BE2C (cell line): ENCODE data around the gene RBM33.

ENCODE experiments used
- DNase-seq: peaks from one replicate; pipeline ENCODE4 v3.0.0-alpha.2; 2020
- H3K27me3 ChIP-seq: fragments of 250-450 bp; sonication (Bioruptor Pico); 2 replicates; pipeline ENCODE4 v1.5.1; 2020; ENCODE audit warnings: mild to moderate bottlenecking
- H3K36me3 ChIP-seq: fragments of 250-450 bp; sonication (Bioruptor Pico); 2 replicates; pipeline ENCODE4 v1.5.1; 2020; ENCODE audit warnings: mild to moderate bottlenecking
- H3K4me1 ChIP-seq: fragments of 250-450 bp; sonication (Bioruptor Pico); 2 replicates; pipeline ENCODE4 v1.5.1; 2020
- H3K4me3 ChIP-seq: 2 replicates; pipeline ENCODE4 v1.5.1; 2011; ENCODE audit warnings: low read depth, low read length
- H3K9me3 ChIP-seq: fragments of 250-450 bp; sonication (Bioruptor Pico); 2 replicates; pipeline ENCODE4 v1.5.1; 2020
- TF ChIP-seq, protein P1 (sequence below): IDR thresholded peaks from 2 replicates; pipeline ENCODE4 v1.5.1; 2012; ENCODE audit warnings: mild to moderate bottlenecking, low read depth, low read length

RBM33 gene

DNA sequence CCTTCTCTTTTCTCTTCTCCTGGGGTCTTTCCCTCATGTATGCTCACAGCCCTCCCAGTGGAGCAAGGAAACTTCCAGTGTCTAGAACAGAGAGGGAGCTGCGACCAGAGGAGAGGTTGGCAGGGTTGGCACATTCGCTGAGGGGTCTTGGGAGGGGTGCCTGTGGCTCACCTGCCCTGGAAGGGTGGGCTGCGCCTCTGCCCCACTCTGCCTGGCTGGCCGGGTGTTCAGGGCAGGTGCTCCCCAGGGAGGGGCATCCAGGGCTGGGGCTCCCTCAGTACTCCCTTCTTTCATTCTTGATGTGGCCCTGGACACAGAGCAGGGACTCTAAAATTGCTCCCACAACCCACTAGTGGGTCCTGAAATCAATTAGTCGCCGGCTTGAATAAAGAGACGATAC is 150.9 kb downstream of the RBM33 start:
- no peak for DNase-seq
- no peak overlapping the region for H3K4me3 ChIP-seq
- no peaks in the 10 kb centered on the region for H3K4me1 ChIP-seq
- H3K9me3 ChIP-seq: no peaks in the 10 kb centered on the region; the same call in 1 of the 2 replicates
- TF ChIP-seq, protein P1, sequence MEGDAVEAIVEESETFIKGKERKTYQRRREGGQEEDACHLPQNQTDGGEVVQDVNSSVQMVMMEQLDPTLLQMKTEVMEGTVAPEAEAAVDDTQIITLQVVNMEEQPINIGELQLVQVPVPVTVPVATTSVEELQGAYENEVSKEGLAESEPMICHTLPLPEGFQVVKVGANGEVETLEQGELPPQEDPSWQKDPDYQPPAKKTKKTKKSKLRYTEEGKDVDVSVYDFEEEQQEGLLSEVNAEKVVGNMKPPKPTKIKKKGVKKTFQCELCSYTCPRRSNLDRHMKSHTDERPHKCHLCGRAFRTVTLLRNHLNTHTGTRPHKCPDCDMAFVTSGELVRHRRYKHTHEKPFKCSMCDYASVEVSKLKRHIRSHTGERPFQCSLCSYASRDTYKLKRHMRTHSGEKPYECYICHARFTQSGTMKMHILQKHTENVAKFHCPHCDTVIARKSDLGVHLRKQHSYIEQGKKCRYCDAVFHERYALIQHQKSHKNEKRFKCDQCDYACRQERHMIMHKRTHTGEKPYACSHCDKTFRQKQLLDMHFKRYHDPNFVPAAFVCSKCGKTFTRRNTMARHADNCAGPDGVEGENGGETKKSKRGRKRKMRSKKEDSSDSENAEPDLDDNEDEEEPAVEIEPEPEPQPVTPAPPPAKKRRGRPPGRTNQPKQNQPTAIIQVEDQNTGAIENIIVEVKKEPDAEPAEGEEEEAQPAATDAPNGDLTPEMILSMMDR: no peak
- H3K27me3 ChIP-seq: peaks cover 39% of the 10 kb centered on the region
- H3K36me3 ChIP-seq: no peaks in the 10 kb centered on the region

DNA sequence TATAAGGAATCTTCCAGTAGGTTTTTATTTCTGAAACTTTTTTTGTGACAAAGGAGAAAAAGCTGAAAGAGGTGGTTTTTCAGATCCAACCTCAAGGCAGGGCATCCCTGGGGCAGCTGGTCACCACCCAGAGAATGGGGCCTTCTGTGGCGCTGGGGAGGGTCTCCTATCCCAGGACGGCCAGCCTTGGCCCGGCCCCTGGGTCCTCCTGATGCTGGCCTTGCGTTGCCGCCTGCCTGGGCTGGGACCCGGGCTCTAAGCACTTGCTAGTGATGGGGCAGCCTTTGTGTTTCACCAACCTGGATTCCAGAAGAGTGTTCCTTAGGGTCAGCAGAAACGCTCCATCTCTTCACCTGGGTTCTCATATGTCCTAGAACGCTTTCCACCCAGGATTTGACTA is 151.5 kb downstream of the RBM33 start:
- TF ChIP-seq, protein P1: no peak
- H3K9me3 ChIP-seq: no peaks in the 10 kb centered on the region; the same call in 1 of the 2 replicates
- H3K27me3 ChIP-seq: peaks cover 45% of the 10 kb centered on the region
- H3K4me1 ChIP-seq: no peaks in the 10 kb centered on the region
- no peak for DNase-seq
- no peak overlapping the region for H3K4me3 ChIP-seq
- H3K36me3 ChIP-seq: no peaks in the 10 kb centered on the region

DNA sequence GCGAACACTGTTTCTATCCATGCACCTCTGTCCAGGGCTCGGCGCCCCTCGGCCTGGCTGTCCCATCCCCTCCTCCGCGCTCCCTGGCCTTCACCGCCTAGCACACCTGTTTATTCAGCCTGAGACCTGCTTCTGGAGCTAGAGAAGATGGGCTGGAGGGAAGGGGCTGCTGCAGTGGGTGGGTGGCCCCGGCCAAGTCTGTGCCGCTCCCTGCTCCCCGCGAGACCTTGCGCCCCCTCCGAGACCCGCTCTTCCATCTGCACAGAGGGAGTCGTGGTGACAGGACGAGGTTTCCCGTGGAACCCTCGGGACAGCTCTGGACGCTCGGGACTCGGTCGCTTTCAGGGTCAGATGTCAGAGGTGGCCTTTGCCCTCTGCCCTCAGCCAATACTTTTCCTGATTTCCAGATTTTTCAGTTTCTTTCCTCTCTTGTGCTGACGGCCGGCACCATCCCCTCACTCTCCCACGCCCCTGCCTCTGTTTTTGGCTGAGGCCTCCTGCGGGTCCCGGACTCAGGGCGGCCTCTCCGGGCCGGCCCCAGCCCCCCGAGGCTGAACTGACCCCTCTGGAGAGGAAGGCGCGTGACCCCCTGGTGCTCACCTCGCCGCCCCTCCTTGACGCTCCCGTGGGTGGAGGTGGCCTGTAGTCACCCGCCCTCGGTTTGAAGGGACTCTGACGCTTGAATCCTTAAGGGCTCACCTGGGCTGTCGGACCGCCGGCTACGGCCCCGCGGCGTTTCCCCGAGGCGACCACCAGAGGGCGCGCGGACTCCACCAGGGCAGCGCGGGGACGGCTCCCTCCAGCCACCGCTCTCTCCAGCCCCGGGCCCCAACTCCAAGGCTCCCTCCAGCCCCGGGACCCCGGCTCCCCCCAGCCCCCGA is 152.2 kb downstream of the RBM33 start:
- Histone ChIP-seq H3K9me3 (no peaks in the 10 kb centered on the region; the same call in 1 of the 2 replicates), H3K4me3 (no peak overlapping the region), H3K4me1 (no peaks in the 10 kb centered on the region), H3K36me3 (no peaks in the 10 kb centered on the region), H3K27me3 (peaks cover 52% of the 10 kb centered on the region)
- peak; percentile 71 for DNase-seq
- TF ChIP-seq, protein P1: peak; percentile 43

DNA sequence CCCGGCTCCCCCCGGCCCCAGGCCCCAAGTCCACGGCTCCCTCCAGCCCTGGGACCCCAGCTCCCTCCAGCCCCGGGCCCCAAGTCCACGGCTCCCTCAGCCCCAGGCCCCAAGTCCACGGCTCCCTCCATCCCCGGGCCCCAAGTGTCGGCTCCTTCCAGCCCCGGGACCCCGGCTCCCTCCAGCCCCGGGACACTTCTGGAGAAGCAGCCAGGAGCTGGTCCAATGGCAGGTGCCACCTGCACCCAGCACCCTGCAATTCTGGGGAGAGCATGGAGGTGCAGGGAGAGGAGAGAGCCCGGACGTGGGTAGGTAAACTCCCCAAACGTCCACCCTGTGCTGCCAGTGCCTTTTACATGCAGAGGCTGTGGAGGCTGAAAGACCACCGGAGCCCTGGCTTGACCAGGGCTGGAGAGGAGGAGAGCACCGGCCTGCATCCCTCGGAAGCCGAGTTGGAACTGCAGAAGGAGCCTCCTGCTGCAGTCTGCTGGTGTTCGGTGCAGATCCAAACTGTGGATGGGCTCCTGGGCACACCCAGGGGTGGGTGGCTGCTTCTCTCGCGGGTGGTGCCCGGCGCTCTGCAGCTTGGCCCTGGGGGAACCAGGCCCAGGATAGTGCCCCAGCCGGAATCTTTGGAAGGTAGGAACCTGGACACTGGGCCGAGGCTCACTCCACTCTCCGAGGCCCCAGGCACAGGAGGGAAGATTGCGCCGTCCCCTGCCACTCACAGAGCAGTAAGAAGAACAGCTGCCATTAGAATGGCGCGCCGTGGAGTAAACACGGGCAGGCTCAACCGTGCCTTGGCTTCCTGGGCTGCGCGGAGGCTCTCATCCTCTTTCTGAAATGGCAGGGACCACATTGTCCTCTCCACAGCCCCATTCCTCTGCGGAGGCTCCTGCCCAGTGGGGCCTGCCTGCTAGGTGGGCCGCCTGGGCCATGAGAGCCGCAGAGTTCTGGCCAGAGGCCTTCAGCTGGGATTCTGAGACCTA is 153.1 kb downstream of the RBM33 start:
- H3K36me3 ChIP-seq: no peaks in the 10 kb centered on the region
- TF ChIP-seq, protein P1: no peak; the same call in 1 of the 2 replicates
- H3K27me3 ChIP-seq: peaks cover 58% of the 10 kb centered on the region
- no peak overlapping the region for H3K4me3 ChIP-seq
- H3K4me1 ChIP-seq: no peaks in the 10 kb centered on the region
- DNase-seq: no peak
- no peaks in the 10 kb centered on the region; the same call in 1 of the 2 replicates for H3K9me3 ChIP-seq

DNA sequence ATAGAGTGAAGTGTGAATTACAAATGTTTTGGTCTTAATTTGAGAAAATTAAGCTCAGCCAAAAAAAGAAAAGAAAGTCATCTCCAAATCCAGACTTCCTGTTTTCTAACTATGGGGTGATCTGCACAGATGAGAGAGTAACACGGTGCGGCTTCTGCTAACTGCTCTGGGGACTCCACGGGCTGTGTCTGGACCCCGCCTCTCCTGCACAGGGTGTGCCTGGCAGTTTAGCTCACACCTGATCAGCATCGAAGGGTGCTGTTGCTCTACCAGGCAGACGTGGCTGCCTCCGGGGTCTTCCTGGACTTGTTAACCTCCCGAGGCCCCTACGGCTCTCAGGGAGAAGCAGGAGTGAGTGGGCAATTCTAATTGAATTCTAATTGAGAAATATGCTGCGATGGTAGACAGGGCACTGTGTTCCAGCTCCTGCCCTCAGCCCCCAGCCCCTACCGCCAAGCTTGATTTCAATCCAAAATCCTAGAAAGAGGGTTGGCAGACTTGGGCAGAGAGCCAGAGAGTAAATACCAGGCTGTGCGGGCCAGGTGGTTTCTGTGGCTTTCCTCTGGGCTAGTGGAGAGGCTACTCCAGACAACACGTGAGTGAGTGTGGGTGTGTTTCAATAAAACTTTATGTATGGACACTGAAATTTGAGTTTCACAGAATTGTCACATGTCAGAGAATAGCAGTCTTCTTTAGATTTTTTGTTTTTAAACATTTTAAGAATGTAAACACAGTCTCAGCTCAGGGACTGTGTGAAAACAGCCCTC is 154.4 kb downstream of the RBM33 start:
- peaks cover 66% of the 10 kb centered on the region for H3K27me3 ChIP-seq
- no peaks in the 10 kb centered on the region for H3K36me3 ChIP-seq
- no peaks in the 10 kb centered on the region for H3K9me3 ChIP-seq
- TF ChIP-seq, protein P1: no peak
- DNase-seq: no peak
- H3K4me1 ChIP-seq: no peaks in the 10 kb centered on the region
- no peak overlapping the region for H3K4me3 ChIP-seq
